Measurements from ENCODE around the gene NEK6.

The NEK6 gene

GRCh38 chr9:124279531-124280175, 21.9 kb downstream of the NEK6 start:
- no peak for DNase-seq (ENCODE audit: low spot score)

GRCh38 chr9:124280176-124280691, 22.5 kb downstream of the NEK6 start:
- no peak for DNase-seq (ENCODE audit: low spot score)

- no peak for DNase-seq (ENCODE audit: low spot score)
These were observed 24.2 kb downstream of the NEK6 start for GRCh38 chr9:124281931-124282371.

GRCh38 chr9:124282442-124283227, 24.9 kb downstream of the NEK6 start:
- DNase-seq (ENCODE audit: low spot score), result peak; percentile 85

GRCh38 chr9:124283228-124283814, 25.6 kb downstream of the NEK6 start:
- no peak for DNase-seq (ENCODE audit: low spot score)

- DNase-seq (ENCODE audit: low spot score), result no peak
These were observed 26.6 kb downstream of the NEK6 start for GRCh38 chr9:124284237-124284831.

GRCh38 chr9:124284940-124285441, 27.2 kb downstream of the NEK6 start:
- DNase-seq (ENCODE audit: low spot score), result no peak

- DNase-seq (ENCODE audit: low spot score), result no peak
These were observed 27.7 kb downstream of the NEK6 start for GRCh38 chr9:124285490-124285889.

GRCh38 chr9:124285903-124286291, 28.1 kb downstream of the NEK6 start:
- peak; percentile 92 for DNase-seq (ENCODE audit: low spot score)

GRCh38 chr9:124286292-124286931, 28.7 kb downstream of the NEK6 start:
- peak; percentile 95 for DNase-seq (ENCODE audit: low spot score)

- DNase-seq (ENCODE audit: low spot score), result no peak
These were observed 32.4 kb downstream of the NEK6 start for GRCh38 chr9:124290053-124290591.

- DNase-seq (ENCODE audit: low spot score), result no peak
These were observed 33.2 kb downstream of the NEK6 start for GRCh38 chr9:124290743-124291554.

GRCh38 chr9:124291801-124292396, 34.1 kb downstream of the NEK6 start:
- DNase-seq (ENCODE audit: low spot score), result peak; percentile 72

- no peak for DNase-seq (ENCODE audit: low spot score)
These were observed 35.2 kb downstream of the NEK6 start for GRCh38 chr9:124292696-124293593.

- no peak for DNase-seq (ENCODE audit: low spot score)
These were observed 36.2 kb downstream of the NEK6 start for GRCh38 chr9:124293718-124294506.

- peak; percentile 61 for DNase-seq (ENCODE audit: low spot score)
These were observed 37.5 kb downstream of the NEK6 start for GRCh38 chr9:124295159-124295794.

- DNase-seq (ENCODE audit: low spot score), result no peak
These were observed 38.3 kb downstream of the NEK6 start for GRCh38 chr9:124296094-124296493.

All from hepatic stellate cell (primary cell).